HG03520 (cell line): ENCODE data around the gene SEMA3A.
"Not testable (repeated sequence)": the region's sequence is repeated elsewhere in the genome, so short reads cannot be mapped to it uniquely, and the experiment has no call there.

Experiments
- ATAC-seq: cut with Tn5 transposase; IDR thresholded peaks from one replicate; pipeline ENCODE4 v1.9.1; 2021; ENCODE audit warnings: mild to moderate bottlenecking, moderate library complexity; ENCODE audit not compliant: unreplicated experiment

Gene SEMA3A

DNA sequence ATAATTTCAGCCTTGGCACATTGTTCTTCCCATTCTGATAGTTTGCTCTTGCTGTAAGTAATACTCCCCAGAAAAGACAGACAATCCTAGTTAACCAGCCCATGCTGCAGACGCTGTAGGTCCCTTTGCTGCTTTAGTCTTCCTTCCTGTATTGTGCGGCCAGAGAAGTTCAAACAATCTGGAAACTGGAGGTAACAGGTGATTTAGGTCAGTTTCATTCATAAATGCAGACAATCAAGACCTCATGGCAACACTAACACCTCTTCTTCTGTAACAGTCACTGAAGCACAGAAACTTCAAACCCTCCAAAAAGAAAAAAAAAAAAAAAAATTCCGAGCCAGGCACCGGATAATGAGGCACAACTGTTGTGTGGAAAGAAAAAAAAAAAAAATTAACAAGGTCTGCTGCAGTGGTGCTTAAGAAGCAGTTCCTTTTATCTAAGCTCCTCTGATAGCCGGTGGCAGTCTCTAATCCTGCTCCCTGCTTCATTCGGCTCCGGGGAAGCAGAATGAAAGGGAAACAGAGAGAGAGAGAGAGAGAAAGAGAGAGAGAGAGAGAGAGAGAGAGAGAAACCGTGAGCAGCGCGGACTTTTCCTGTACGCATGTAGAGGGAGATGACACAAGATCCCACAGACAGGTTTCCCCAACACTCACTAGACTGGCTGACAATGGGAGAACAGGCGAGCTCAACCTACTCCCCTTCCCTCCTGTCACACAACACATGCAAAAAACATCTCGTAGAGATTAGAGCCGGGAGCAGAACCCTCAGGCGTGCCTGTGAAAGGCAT, at the start of gene SEMA3A:
Gene SEMA3A, minus strand, starts transcription at position 306 of the 788 bp plus-strand sequence. Its CDS starts 203 bp downstream, at position 103.
- no peak for ATAC-seq

DNA sequence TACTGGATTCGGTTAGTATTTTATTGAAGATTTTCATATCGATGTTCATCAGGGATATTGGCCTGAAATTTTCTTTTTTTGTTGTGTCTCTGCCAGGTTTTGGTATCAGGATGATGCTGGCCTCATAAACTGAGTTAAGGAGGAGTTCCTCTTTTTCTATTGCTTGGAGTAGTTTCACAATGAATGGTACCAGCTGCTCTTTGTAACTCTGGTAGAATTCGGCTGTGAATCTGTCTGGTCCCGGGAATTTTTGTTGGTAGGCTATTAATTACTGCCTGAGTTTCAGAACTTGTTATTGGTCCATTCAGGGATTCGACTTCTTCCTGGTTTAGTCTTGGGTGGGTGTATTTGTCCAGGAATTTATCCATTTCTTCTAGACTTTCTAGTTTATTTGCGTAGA, 48.4 kb upstream of the SEMA3A start:
- ATAC-seq = not testable (repeated sequence)

DNA sequence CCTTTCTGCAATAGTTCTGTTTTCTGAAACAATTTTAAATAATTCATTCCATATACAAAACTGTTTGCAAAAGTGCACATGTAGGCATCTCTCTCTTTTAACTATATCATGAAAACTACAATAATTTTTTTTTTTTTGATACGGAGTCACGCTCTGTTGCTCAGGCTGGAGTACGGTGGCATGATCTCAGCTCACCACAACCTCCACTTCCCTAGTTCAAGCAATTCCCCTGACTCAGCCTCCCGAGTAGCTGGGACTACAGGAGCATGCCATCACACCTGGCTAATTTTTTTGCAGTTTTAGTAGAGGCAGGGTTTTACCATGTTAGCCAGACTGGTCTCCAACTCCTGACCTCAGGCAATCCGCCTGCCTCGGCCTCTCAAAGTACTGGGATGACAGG, 44.0 kb upstream of the SEMA3A start:
- ATAC-seq = no peak

DNA sequence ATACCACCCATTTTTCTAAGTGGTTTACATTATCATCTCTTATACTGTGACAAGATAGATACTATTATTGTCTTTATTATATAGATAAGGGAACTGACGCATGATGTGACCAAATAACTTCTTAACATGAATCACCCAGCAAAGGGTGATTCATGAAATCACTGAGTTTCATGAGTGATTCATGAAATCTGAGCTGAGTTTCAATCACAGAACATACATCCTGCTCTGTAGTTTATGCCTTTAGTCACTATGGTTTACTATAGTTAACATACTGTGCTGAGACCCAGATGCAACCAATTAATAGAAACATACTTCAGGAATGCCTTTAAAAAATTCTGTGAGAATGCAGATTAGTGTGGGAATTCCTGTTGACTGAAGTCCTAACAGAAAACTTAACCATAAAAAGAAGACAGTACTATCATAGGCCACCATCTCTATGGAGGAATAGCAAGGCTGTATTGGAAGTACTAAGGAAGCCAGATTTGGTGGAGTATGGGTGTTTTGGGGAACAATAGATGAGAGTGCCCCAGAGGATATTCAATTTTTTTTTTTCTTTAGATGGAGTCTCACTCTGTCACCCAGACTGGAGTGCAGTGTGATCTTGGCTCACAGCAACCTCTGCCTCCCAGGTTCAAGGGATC, 43.1 kb upstream of the SEMA3A start:
- no peak for ATAC-seq

DNA sequence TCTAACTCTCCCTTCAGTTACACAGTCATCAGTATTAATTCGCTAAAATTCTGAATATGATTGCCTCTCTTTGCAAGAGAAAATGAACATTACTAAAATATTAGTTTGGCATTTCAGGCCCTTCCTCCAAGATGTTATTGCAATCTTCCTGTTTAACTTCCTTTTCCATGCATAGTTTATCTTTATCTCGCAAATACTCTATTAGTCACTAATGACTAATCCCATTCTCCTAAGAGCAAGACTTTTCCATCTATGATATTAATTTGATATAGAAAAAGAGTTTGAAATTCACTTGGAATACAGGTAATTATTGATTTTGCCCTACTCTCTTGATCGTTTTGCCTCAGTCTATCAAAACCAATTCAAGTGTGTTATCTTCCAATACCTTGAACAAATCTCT, 41.8 kb upstream of the SEMA3A start:
- no peak for ATAC-seq

DNA sequence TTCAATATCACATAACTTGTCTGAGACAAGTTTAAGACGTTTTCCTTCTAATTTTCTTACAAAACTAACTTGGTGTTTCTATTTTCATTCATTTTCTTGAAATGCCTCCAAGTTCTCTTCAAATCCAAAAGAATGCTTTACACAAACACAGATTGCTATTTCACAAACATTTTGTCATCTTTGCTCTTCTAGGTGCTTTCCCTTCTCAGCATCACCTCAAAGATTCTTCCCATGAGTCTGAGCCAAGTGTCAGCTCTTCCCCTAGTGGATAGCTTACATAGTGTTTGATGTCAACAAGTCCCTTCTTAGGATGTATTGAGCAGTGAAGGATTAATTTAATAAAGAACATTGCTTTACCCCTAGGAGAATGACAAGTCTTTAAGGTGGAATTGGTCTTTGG, 38.1 kb upstream of the SEMA3A start:
- ATAC-seq = no peak

DNA sequence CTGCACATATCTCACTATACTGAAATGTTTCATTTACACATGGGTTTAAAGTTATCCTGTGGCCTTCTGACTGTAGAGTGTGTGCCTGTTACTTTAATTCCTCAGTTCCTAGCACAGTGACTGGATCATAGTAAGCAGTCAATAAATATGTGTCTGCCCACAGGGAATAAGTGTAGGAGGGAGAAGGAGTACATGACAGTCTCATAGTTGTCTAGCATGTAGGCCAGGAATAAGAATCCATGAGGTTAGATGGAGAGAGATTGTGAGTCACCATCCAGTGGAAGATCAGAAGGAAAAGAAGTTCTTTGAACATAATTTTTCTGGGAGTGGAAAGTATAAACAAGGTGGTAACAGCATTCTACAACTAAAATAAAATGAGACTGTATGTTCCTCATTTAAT, 36.6 kb upstream of the SEMA3A start:
- ATAC-seq = no peak

DNA sequence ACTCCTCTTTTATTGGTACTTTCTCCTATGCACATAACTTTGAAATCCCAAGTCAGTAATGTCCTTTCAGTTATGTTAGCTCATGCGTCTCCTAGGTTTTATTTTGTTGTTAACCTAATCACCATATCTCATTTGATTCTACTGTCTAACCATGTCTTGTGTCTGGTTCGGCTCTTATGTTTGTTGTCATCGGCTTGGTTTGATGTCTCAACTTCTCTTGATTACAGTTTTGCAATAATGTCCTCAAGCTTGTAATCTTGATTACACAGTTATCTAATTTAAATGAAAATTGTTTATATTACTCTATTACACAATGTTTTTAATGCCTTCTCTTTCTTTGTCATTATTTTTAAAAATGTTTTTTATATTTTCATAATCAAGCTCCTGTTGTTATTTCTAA, 35.9 kb upstream of the SEMA3A start:
- no peak for ATAC-seq

DNA sequence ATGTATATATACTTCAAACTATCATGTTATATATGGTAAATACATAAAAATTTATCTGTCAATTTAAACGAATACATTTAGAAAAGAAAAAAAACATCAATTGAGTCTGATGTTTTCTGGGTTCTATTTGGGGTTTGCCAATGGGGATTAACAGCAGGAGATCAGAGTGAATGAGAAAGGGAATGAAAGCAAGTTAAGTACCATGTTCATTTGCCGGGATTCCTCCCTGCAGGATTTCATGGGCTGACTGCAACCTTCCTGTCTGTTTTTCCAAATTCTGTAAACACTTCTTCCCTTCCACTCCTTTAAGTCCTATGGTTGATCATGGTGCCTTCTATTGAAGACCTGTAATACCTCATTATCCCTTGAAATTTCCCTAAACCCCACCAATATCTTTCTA, 33.9 kb upstream of the SEMA3A start:
- ATAC-seq = no peak

DNA sequence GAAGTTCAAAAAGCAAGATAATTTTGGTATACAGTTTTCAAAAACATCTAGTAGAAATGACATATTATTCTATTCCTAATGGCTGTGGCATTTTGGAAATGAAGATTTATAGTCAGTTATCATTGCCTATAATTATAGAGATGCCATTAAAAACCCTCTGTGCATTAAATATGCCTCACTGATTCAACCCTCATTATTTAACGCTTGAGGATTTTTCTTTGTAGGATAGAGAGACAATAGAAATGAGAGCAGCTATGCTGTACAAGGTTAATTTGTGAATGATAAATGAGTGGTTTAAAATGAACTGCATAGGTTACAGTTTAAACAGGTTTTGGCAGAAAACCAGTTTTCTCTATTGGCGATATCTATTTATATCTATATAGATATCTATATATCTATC, 32.2 kb upstream of the SEMA3A start:
- ATAC-seq = no peak

DNA sequence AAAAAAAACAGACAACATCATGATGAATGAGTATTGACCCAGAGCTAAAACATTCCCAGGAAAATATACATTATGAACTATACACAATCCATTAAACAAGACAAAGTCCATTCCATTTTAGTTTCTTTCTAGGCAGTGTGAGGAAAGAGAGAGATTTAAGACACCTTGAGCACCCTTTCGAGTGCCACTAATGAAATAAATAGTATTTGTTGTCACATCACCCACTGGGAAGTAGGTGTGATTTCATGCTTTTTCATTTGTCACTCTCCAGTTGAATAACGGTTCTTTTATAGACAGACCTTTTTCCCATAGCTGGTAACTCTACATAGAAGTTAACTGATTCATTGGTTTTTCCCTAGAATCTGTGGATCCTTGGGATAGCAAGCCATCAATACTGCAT, 29.9 kb upstream of the SEMA3A start:
- ATAC-seq = no peak

DNA sequence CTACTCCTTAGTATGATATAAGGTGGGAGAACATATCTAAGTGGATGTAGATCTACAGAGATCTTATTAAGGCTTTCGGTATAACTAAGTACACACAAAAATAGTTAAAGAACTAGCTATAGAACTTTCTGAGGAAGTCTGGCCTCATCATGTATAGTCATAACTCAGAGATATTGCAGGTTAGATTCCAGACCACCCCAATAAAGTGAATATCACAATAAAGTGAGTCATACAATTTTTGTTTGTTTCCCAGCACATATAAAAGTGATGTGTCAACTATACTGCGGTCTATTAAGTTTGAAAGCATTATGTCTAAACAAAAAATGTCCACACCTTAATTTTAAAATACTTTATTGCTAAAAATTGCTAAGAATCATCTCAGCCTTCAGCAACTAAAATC, 24.7 kb upstream of the SEMA3A start:
- ATAC-seq = no peak

DNA sequence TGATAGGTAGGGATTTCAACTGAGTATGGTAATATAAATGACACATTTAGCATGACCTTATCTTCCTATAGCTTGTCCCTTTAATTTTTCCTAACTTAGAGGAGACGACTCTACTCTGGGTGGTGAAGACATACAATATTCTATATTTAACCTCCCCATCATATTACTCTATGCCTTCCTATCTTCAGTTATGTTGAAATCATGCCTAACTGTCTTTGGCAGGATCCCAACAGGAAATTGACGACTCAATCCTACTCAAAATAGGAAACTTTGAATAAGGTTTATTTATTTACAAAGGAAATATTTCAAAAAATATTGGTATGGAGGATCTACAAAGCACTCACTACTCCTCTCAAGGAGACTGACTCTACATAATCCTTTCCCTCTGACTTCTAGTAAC, 24.1 kb upstream of the SEMA3A start:
- ATAC-seq = no peak

DNA sequence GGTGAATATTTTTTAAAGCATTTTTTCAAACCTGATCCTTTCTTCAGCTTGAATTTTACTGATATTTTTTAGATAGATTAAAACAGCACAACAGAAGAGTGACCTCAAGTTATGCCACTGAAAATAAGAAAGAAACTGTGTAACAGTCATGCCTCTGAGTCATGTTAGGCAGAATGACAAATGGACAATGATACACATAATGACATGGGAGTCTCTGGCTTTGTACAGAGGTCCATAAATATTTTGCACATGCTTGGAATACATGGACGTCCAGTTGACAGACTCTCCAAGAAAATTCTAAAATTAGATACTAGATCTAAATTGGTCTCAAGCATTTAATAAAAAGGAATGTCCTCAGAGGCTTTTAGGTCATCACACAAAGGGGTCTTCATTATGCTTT, 21.9 kb upstream of the SEMA3A start:
- ATAC-seq = no peak

DNA sequence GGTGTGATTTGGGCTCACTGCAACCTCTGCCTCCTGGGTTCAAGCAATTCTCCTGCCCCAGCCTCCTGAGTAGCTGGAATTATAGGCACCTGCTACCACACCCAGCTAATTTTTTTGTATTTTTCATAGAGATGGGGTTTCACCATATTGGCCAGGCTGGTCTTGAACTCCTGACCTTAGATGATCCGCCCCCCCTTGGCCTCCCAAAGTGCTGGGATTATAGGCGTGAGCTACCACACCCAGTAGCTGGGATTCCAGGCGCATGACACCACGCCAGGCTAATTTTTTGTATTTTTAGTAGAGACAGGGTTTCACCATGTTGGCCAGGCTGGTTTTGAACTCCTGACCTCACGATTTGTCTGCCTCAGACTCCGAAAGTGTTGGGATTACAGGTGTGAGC, 20.2 kb upstream of the SEMA3A start:
- ATAC-seq = not testable (repeated sequence)

DNA sequence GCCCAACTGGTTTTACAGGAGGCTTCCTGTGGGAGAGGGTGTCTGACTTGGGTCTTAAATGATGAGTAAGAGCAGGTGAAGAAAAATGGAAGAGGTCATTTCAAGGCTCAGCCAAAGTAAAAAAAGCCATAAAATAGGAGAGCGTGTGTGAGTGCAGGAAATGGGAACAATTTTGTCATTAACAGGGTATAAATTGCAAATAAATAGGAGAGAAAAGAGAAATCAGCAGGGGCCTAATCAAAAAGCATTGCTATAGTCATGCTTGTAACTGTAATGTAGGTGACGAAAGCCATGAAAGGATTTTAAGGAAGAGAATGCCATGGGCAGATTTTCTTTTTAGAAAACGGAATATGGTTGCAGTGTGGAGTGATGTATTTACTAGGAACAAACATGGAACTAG, 15.7 kb upstream of the SEMA3A start:
- ATAC-seq = no peak

DNA sequence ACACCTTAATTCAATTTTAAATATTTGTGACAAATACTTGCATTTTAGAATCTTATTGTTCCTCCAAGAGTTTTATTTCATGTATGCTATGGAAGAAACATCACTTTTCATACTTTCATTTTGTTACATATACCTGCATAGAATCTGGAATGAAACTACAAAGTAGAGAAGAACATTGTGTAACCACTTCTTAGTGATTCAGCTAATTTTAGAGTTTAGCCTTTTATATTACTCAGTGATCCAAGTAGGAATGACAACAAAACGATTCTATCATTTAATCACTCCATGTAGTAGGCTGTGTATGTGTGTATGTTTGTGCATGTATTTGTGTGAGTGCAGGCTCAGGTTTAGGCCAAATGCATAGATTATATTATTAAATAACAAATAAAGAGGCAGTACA, 14.4 kb upstream of the SEMA3A start:
- ATAC-seq = no peak

DNA sequence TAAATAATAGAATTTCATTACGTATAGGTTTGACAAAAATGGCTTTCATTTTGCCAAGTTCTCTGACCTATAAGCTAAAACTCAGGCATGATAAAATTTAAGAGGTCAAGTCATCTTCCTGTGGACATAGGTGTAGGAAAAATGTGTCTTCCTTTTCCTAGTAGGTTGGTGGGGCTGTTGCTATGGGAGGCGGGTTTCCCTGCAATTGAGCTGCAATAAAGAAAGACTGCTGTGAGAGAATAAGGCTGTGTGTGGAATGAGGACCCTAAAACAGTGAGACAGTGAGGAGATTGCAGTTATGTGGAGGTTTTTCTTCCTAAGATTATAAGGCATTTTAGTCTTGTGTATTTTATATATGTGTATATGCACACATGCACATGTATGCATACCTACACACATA, 13.0 kb upstream of the SEMA3A start:
- ATAC-seq = no peak

DNA sequence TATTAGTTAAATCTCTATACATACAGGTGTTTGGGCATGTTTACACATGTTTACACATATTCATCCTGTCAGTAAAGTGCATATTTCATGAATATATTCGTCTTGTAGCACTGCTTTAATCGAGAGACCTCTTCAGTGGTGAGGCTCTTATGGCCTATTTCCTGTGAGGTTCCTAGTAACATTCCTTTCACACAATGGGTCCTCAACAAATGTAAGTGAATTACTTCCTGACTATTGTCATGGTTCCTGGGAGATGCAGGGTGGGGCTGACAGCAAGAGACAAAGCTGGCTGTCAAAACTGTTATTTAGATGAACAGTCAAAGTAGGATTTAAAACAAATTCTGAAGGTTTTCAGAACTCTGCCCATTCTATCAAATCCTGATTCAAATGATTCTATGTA, 12.4 kb upstream of the SEMA3A start:
- ATAC-seq = no peak

DNA sequence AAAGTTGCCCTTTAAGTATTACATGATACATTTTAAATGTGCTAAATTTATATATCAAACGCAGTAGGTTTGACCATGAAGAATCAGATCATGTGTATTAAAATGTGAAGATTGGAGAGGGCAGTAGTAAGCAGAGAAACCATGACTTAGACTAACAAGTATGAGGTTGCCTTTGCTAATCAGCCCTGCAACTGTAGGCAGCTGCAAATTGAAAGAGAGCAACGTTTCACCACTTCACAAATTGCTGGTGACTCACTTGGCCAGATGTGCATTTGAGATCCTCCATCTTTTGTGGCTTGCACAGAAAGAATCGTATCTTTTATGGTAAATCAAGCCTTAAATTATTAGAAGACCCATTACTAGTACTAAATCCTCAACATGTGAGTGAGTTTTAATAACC, 10.1 kb upstream of the SEMA3A start:
- ATAC-seq = no peak

DNA sequence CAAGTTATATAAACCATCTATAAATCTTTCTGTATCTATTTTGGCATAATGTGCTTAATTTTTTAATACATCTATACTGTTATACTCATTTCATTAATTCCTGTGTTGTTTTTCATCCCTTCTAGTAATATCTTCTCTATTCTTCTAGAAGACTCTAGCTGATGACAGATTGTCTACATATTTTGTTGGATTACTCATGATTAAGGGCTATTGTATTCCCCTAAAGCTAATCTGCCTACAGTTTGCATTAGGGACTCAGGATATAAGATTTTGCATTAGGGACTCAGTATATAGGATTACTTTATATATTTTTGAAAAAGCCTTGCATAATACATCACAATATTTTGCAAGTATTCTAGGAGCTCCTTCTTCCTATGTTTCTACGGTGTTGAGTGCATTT, 8.3 kb upstream of the SEMA3A start:
- no peak for ATAC-seq

DNA sequence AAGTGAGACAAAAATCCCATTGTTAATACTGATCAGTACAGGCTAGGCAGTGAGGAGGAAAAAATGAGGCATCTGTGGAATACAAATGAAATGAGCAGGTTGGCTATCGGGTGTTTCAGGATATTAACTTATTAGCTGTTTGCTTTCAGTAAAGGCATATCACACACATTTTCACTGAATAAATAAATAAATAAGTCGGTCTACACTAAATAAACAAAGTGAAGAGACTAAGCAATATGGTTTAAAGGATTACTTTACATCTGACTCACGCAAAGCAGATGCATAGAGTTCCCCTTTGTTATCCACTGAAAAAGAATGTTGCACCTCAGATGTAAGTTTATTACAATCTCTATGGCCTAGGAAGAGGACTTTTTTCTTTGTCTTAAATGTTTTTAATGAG, 6.3 kb upstream of the SEMA3A start:
- ATAC-seq = no peak

DNA sequence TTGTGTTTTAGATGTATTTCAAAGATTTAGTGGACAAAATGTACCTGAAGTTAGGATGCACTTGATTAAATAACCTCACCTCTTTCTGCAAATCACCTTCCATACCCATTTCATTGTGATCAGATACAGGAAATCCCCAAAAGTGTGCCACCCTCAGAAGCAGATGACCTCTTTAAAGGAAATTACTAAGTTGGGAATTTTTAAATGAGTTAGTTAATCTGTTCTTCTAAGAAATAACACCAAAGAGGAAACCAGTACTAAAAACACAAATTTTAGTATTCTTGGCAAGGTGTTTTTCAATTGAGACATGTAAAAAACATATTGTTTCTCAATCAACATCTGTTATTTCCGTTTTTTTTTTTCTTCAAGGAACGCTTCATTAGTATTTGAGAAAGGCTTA, 4.6 kb upstream of the SEMA3A start:
- ATAC-seq = no peak
